Liver (tissue), 3 donors: ENCODE data around the gene MSI2.

Experiments
- EGR1 ChIP-seq, 2 donors: IDR thresholded peaks; 2 replicates each; pipeline ENCODE4 v1.6.1; 2016 to 2018; ENCODE audit warnings: antibody characterized with exemption in 2 of 2, low read depth in 2 of 2
- FOXA1 ChIP-seq: IDR thresholded peaks from 2 replicates; pipeline ENCODE4 v1.6.1; 2016; ENCODE audit warnings: antibody characterized with exemption
- RXRA ChIP-seq, 2 donors: IDR thresholded peaks; 2 replicates each; pipeline ENCODE4 v1.6.1; 2017 to 2018; ENCODE audit warnings: antibody characterized with exemption in 2 of 2, mild to moderate bottlenecking in 1 of 2
- TAF1 ChIP-seq: conservative IDR thresholded peaks from 2 replicates; pipeline ENCODE4 v1.6.1; 2016; ENCODE audit warnings: antibody characterized with exemption, mild to moderate bottlenecking
- YY1 ChIP-seq: IDR thresholded peaks from 2 replicates; pipeline ENCODE4 v1.6.1; 2016; ENCODE audit warnings: antibody characterized with exemption, mild to moderate bottlenecking
- ZBTB33 ChIP-seq: IDR thresholded peaks from 2 replicates; pipeline ENCODE4 v1.6.1; 2016; ENCODE audit warnings: antibody characterized with exemption
- TF ChIP-seq, protein P1 (sequence below): fragments of 150-350 bp; IDR thresholded peaks from 2 replicates; pipeline ENCODE4 v1.5.1; 2017; ENCODE audit warnings: improper control_type of control experiment, low read depth, low read length; ENCODE audit not compliant: missing input control
- TF ChIP-seq, protein P2 (sequence below): IDR thresholded peaks from 2 replicates; pipeline ENCODE4 v1.6.1; 2016; ENCODE audit warnings: antibody characterized with exemption, mild to moderate bottlenecking
- donor health status: healthy.
- donor health status: healthy.

- TF ChIP-seq, protein P1, sequence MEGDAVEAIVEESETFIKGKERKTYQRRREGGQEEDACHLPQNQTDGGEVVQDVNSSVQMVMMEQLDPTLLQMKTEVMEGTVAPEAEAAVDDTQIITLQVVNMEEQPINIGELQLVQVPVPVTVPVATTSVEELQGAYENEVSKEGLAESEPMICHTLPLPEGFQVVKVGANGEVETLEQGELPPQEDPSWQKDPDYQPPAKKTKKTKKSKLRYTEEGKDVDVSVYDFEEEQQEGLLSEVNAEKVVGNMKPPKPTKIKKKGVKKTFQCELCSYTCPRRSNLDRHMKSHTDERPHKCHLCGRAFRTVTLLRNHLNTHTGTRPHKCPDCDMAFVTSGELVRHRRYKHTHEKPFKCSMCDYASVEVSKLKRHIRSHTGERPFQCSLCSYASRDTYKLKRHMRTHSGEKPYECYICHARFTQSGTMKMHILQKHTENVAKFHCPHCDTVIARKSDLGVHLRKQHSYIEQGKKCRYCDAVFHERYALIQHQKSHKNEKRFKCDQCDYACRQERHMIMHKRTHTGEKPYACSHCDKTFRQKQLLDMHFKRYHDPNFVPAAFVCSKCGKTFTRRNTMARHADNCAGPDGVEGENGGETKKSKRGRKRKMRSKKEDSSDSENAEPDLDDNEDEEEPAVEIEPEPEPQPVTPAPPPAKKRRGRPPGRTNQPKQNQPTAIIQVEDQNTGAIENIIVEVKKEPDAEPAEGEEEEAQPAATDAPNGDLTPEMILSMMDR = no peak
- TF ChIP-seq YY1 (no peak), EGR1 (IDR thresholded peaks at IDR 0.05; ENCODE audit: low read depth in 2 of 2) (no peak), ZBTB33 (no peak), TAF1 (no peak), RXRA (IDR thresholded peaks at IDR 0.05) (no peak), FOXA1 (no peak)
- TF ChIP-seq, protein P2, sequence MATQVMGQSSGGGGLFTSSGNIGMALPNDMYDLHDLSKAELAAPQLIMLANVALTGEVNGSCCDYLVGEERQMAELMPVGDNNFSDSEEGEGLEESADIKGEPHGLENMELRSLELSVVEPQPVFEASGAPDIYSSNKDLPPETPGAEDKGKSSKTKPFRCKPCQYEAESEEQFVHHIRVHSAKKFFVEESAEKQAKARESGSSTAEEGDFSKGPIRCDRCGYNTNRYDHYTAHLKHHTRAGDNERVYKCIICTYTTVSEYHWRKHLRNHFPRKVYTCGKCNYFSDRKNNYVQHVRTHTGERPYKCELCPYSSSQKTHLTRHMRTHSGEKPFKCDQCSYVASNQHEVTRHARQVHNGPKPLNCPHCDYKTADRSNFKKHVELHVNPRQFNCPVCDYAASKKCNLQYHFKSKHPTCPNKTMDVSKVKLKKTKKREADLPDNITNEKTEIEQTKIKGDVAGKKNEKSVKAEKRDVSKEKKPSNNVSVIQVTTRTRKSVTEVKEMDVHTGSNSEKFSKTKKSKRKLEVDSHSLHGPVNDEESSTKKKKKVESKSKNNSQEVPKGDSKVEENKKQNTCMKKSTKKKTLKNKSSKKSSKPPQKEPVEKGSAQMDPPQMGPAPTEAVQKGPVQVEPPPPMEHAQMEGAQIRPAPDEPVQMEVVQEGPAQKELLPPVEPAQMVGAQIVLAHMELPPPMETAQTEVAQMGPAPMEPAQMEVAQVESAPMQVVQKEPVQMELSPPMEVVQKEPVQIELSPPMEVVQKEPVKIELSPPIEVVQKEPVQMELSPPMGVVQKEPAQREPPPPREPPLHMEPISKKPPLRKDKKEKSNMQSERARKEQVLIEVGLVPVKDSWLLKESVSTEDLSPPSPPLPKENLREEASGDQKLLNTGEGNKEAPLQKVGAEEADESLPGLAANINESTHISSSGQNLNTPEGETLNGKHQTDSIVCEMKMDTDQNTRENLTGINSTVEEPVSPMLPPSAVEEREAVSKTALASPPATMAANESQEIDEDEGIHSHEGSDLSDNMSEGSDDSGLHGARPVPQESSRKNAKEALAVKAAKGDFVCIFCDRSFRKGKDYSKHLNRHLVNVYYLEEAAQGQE = no peak
Observed at GRCh38 chr17:57713140-57713539, 456.8 kb downstream of the MSI2 start.
